A673 (cell line): ENCODE measurements around the gene ZMYM1.

ENCODE experiments used
- EZH2 ChIP-seq: fragments of 200-600 bp; sonication (generic); IDR thresholded peaks from 2 replicates; pipeline ENCODE4 v1.6.1; 2017; ENCODE audit warnings: borderline replicate concordance, low read depth, mild to moderate bottlenecking, mixed read lengths, antibody characterized with exemption, low read length; ENCODE audit not compliant: poor library complexity, severe bottlenecking
- TF ChIP-seq, protein P1 (sequence below): fragments of 300-800, 200-600 bp; sonication (generic); conservative IDR thresholded peaks from 2 replicates; pipeline ENCODE4 v1.5.1; 2017; ENCODE audit warnings: low read depth, mild to moderate bottlenecking, antibody characterized with exemption, low read length, moderate library complexity, mixed read lengths

DNA sequence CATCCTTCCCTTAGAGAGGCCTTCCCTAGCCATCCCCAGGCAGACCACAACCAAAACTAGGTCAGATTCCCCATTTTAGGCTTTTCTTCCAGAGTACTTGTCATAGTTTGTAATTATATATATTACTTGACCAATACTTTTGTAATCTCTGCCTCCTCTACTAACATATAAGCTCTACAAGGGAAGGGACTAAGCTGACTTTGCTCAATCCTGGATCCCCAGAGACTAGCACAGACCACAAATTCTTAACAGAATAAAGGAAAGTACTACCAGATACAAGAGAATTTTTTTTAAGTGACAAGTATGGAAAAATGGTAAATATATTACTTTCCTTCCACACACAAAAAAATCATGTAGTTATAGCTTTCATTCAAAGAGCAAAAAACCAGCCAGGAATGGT is 49.4 kb upstream of the ZMYM1 start:
- TF ChIP-seq, protein P1, sequence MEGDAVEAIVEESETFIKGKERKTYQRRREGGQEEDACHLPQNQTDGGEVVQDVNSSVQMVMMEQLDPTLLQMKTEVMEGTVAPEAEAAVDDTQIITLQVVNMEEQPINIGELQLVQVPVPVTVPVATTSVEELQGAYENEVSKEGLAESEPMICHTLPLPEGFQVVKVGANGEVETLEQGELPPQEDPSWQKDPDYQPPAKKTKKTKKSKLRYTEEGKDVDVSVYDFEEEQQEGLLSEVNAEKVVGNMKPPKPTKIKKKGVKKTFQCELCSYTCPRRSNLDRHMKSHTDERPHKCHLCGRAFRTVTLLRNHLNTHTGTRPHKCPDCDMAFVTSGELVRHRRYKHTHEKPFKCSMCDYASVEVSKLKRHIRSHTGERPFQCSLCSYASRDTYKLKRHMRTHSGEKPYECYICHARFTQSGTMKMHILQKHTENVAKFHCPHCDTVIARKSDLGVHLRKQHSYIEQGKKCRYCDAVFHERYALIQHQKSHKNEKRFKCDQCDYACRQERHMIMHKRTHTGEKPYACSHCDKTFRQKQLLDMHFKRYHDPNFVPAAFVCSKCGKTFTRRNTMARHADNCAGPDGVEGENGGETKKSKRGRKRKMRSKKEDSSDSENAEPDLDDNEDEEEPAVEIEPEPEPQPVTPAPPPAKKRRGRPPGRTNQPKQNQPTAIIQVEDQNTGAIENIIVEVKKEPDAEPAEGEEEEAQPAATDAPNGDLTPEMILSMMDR, result no peak
- no peak for TF ChIP-seq EZH2
